HEK293 (cell line): ENCODE data around the gene NPW.

Experiments
- CTCF ChIA-PET: fragments of 350-600 bp; formaldehyde crosslinking; extraction: SDS; loops from one replicate; lab custom pipeline; 2021; ENCODE audit warnings: antibody characterized with exemption; lab: Yijun Ruan, JAX
- POLR2A ChIA-PET: fragments of 300-600 bp; formaldehyde crosslinking; extraction: SDS; loops from one replicate; lab custom pipeline; 2020; ENCODE audit warnings: antibody characterized with exemption, inconsistent platforms; lab: Yijun Ruan, JAX
- H3K27ac ChIP-seq: fragments of 200-500 bp; sonication (Bioruptor generic); 2 replicates; pipeline ENCODE4 v1.5.1; 2014; ENCODE audit warnings: low read depth, low read length, control low read depth, inconsistent platforms; ENCODE audit errors: extremely low read depth
- H3K36me3 ChIP-seq, 2 experiments: fragments of 200-500 bp in 1 of 2; sonication (Bioruptor generic) in 1 of 2; 1 replicate in 1 of 2; 2 replicates in 1 of 2; pipeline ENCODE4 v1.5.1; 2014 to 2017; ENCODE audit warnings: inconsistent platforms in 2 of 2, low read length in 2 of 2; ENCODE audit not compliant: control insufficient read depth in 2 of 2, insufficient read depth in 1 of 2
- H3K4me1 ChIP-seq: fragments of 200-500 bp; sonication (Bioruptor generic); 2 replicates; pipeline ENCODE4 v1.5.1; 2014; ENCODE audit warnings: mild to moderate bottlenecking, low read length, inconsistent platforms; ENCODE audit not compliant: control insufficient read depth, insufficient read depth
- H3K4me3 ChIP-seq: 2 replicates; pipeline ENCODE4 v1.5.1; 2011; ENCODE audit warnings: low read depth, mild to moderate bottlenecking, control low read depth, low read length, moderate library complexity
- H3K9me3 ChIP-seq: fragments of 200-500 bp; sonication (Bioruptor generic); 2 replicates; pipeline ENCODE4 v1.5.1; 2014; ENCODE audit warnings: low read depth, low read length, inconsistent platforms; ENCODE audit not compliant: control insufficient read depth, insufficient read depth
- BCL11B ChIP-seq: fragments of 450-650 bp; formaldehyde crosslinking; IDR thresholded peaks from 2 replicates; pipeline ENCODE4 v1.5.1; 2016; ENCODE audit warnings: low read depth, missing biosample characterization, missing genetic modification characterization
- GLIS1 ChIP-seq: fragments of 450-650 bp; formaldehyde crosslinking; IDR thresholded peaks from 2 replicates; pipeline ENCODE4 v1.5.1; 2016; ENCODE audit warnings: missing biosample characterization, missing genetic modification characterization
- GLIS2 ChIP-seq: fragments of 450-650 bp; formaldehyde crosslinking; IDR thresholded peaks from 2 replicates; pipeline ENCODE4 v1.5.1; 2016; ENCODE audit warnings: missing biosample characterization, missing genetic modification characterization
- KLF9 ChIP-seq: fragments of 450-650 bp; formaldehyde crosslinking; IDR thresholded peaks from 2 replicates; pipeline ENCODE4 v1.5.1; 2016; ENCODE audit warnings: missing biosample characterization, missing genetic modification characterization, low read depth
- PRDM6 ChIP-seq: fragments of 450-650 bp; formaldehyde crosslinking; IDR thresholded peaks from 2 replicates; pipeline ENCODE4 v1.5.1; 2017; ENCODE audit warnings: missing biosample characterization, missing genetic modification characterization
- ZBTB10 ChIP-seq: fragments of 450-650 bp; formaldehyde crosslinking; IDR thresholded peaks from 2 replicates; pipeline ENCODE4 v1.5.1; 2016; ENCODE audit warnings: missing biosample characterization, missing genetic modification characterization
- ZBTB21 ChIP-seq: fragments of 450-650 bp; formaldehyde crosslinking; IDR thresholded peaks from 2 replicates; pipeline ENCODE4 v1.5.1; 2017; ENCODE audit warnings: missing biosample characterization, missing genetic modification characterization
- ZBTB6 ChIP-seq: fragments of 450-650 bp; formaldehyde crosslinking; IDR thresholded peaks from 2 replicates; pipeline ENCODE4 v1.5.1; 2017; ENCODE audit warnings: missing biosample characterization, missing genetic modification characterization
- ZFP3 ChIP-seq: fragments of 450-650 bp; formaldehyde crosslinking; IDR thresholded peaks from 2 replicates; pipeline ENCODE4 v1.5.1; 2016; ENCODE audit warnings: low read depth, missing biosample characterization, missing genetic modification characterization
- ZIC2 ChIP-seq: fragments of 450-650 bp; formaldehyde crosslinking; IDR thresholded peaks from 2 replicates; pipeline ENCODE4 v1.5.1; 2016; ENCODE audit warnings: missing biosample characterization, missing genetic modification characterization
- ZNF10 ChIP-seq: fragments of 450-650 bp; formaldehyde crosslinking; IDR thresholded peaks from 2 replicates; pipeline ENCODE4 v1.5.1; 2017; ENCODE audit warnings: missing biosample characterization, missing genetic modification characterization
- ZNF121 ChIP-seq: fragments of 450-650 bp; formaldehyde crosslinking; IDR thresholded peaks from 2 replicates; pipeline ENCODE4 v1.5.1; 2016; ENCODE audit warnings: missing biosample characterization, missing genetic modification characterization
- ZNF146 ChIP-seq: fragments of 450-650 bp; formaldehyde crosslinking; IDR thresholded peaks from 2 replicates; pipeline ENCODE4 v1.5.1; 2016; ENCODE audit warnings: missing biosample characterization, missing genetic modification characterization
- ZNF18 ChIP-seq: fragments of 450-650 bp; formaldehyde crosslinking; IDR thresholded peaks from 2 replicates; pipeline ENCODE4 v1.5.1; 2016; ENCODE audit warnings: missing biosample characterization, missing genetic modification characterization
- ZNF341 ChIP-seq: fragments of 450-650 bp; formaldehyde crosslinking; IDR thresholded peaks from 2 replicates; pipeline ENCODE4; 2016; ENCODE audit warnings: low read depth, missing biosample characterization, missing genetic modification characterization
- ZNF423 ChIP-seq: fragments of 450-650 bp; formaldehyde crosslinking; IDR thresholded peaks from 2 replicates; pipeline ENCODE4 v1.5.1; 2016; ENCODE audit warnings: missing biosample characterization, missing genetic modification characterization
- ZNF596 ChIP-seq: fragments of 450-650 bp; IDR thresholded peaks from 2 replicates; pipeline ENCODE4 v1.5.0; 2018; ENCODE audit warnings: missing biosample characterization, mild to moderate bottlenecking, missing genetic modification characterization, moderate library complexity
- ZNF610 ChIP-seq: fragments of 450-650 bp; formaldehyde crosslinking; IDR thresholded peaks from 2 replicates; pipeline ENCODE4 v1.5.1; 2016; ENCODE audit warnings: missing biosample characterization, missing genetic modification characterization, borderline replicate concordance
- ZNF692 ChIP-seq: fragments of 450-650 bp; formaldehyde crosslinking; IDR thresholded peaks from 2 replicates; pipeline ENCODE4 v1.5.1; 2016; ENCODE audit warnings: missing biosample characterization, missing genetic modification characterization
- ZNF768 ChIP-seq: fragments of 450-650 bp; formaldehyde crosslinking; IDR thresholded peaks from 2 replicates; pipeline ENCODE4 v1.5.1; 2018; ENCODE audit warnings: missing biosample characterization, mild to moderate bottlenecking, missing genetic modification characterization
- ZNF792 ChIP-seq: fragments of 450-650 bp; formaldehyde crosslinking; IDR thresholded peaks from 2 replicates; pipeline ENCODE4 v1.5.1; 2016; ENCODE audit warnings: missing biosample characterization, missing genetic modification characterization
- ZSCAN30 ChIP-seq: fragments of 450-650 bp; IDR thresholded peaks from 2 replicates; pipeline ENCODE4 v1.5.1; 2018; ENCODE audit warnings: missing biosample characterization, mild to moderate bottlenecking, missing genetic modification characterization, moderate library complexity

The NPW gene

GRCh38 chr16:2037647-2038381 lies 18.2 kb downstream of the NPW start:
- POLR2A ChIA-PET, result interaction anchor here (1.3 to 2.4 kb wide), 2 partner anchors 10 kb away, joined by 4 to 6 read pairs; partner anchors contain the start of genes NTHL1 and TSC2
- Histone ChIP-seq H3K27ac (no peak overlapping the region), H3K4me3 (no peak overlapping the region), H3K36me3 (peaks cover 0 to 12% of the 10 kb centered on the region in 2 experiments; a peak in 2 of 3 replicates), H3K9me3 (no peaks in the 10 kb centered on the region), H3K4me1 (peaks cover 4% of the 10 kb centered on the region; the same call in 1 of the 2 replicates)
- CTCF ChIA-PET, result interaction anchor here (0.7 to 1.0 kb wide), 2 partner anchors 34 to 103 kb away, joined by 3 read pairs; no protein-coding TSS in a partner anchor
- peak; percentile 94 for TF ChIP-seq ZNF596
- peak; percentile 89 for TF ChIP-seq ZIC2 (tag by site-specific recombination)
- no peak for TF ChIP-seq ZNF692 (tag by site-specific recombination)
- peak; percentile 19; the same call in 1 of the 2 replicates for TF ChIP-seq GLIS1 (tag by site-specific recombination)
- TF ChIP-seq PRDM6 (tag by site-specific recombination), result no peak
- TF ChIP-seq ZBTB6 (tag by site-specific recombination), result no peak

GRCh38 chr16:2038382-2039231 lies 19.0 kb downstream of the NPW start:
- no peak overlapping the region for H3K4me3 ChIP-seq
- H3K4me1 ChIP-seq, result peaks cover 4% of the 10 kb centered on the region; the same call in 1 of the 2 replicates
- H3K36me3 ChIP-seq, result peaks cover 0 to 19% of the 10 kb centered on the region in 2 experiments; a peak in 2 of 3 replicates
- H3K9me3 ChIP-seq, result no peaks in the 10 kb centered on the region
- CTCF ChIA-PET, result no interaction called here
- no peak overlapping the region for H3K27ac ChIP-seq
- POLR2A ChIA-PET, result interaction anchor here (1.3 to 2.4 kb wide), 2 partner anchors 9 to 11 kb away, joined by 4 to 6 read pairs; partner anchors contain the start of genes NTHL1 and TSC2
- TF ChIP-seq ZBTB21 (tag by site-specific recombination) (no peak), ZNF610 (tag by site-specific recombination) (no peak), ZFP3 (tag by site-specific recombination) (no peak), ZNF792 (no peak), BCL11B (tag by site-specific recombination) (no peak), ZNF423 (tag by site-specific recombination) (no peak), ZNF341 (tag by site-specific recombination) (peak; percentile 77), ZNF768 (tag by site-specific recombination) (no peak), ZNF18 (tag by site-specific recombination) (no peak), ZBTB10 (tag by site-specific recombination) (peak; percentile 27; the same call in 1 of the 2 replicates), ZSCAN30 (tag by site-specific recombination) (no peak), ZNF146 (tag by site-specific recombination) (no peak), GLIS2 (peak; percentile 42), ZNF10 (no peak), KLF9 (tag by site-specific recombination) (no peak), ZNF121 (tag by site-specific recombination) (no peak)
